NOMO-1 treated with dmso at 0.1 percent for 144 hours (cell line): ENCODE measurements around the gene ARHGEF39.
"Not testable (repeated sequence)": the region's sequence is repeated elsewhere in the genome, so short reads cannot be mapped to it uniquely, and the experiment has no call there.

Experiments used
- DNase-seq: peaks from one replicate; lab custom pipeline; 2025; ENCODE audit not compliant: unreplicated experiment; lab: John Stamatoyannopoulos, UW

ARHGEF39 gene

GRCh38 chr9:35628389-35628991 lies 36.5 kb downstream of the ARHGEF39 start:
- no peak for DNase-seq

- DNase-seq: no peak
These were observed 37.4 kb downstream of the ARHGEF39 start for GRCh38 chr9:35627575-35627974.

- no peak for DNase-seq
These were observed 45.2 kb downstream of the ARHGEF39 start for GRCh38 chr9:35619800-35620158.

- DNase-seq: no peak
These were observed 45.9 kb downstream of the ARHGEF39 start for GRCh38 chr9:35618854-35619799.

GRCh38 chr9:35618325-35618727 lies 46.7 kb downstream of the ARHGEF39 start, which contains the start of gene CD72:
TSS of gene CD72 (minus strand) at chr9:35618413. CDS start at chr9:35618303, 110 bp downstream.
- DNase-seq: no peak

DNA sequence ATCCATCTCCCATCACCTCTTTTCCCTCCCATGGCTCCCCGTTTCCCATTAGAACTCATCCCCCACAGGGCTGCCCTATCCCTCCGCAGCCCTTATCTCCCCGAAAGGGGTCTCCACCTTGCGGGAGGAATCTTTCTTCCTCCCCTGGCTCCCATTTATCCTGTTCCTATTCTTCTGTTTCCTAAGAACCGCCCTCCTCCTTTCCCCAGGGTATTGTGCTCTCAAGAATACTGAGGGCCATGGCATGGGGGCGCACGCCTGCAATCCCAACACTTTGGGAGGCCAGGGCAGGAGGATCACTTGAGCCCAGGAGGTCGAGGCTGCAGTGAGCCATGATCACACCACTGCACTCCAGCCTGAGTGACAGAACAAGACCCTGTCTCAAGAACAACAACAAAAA lies 47.4 kb downstream of the ARHGEF39 start:
- DNase-seq: no peak

DNA sequence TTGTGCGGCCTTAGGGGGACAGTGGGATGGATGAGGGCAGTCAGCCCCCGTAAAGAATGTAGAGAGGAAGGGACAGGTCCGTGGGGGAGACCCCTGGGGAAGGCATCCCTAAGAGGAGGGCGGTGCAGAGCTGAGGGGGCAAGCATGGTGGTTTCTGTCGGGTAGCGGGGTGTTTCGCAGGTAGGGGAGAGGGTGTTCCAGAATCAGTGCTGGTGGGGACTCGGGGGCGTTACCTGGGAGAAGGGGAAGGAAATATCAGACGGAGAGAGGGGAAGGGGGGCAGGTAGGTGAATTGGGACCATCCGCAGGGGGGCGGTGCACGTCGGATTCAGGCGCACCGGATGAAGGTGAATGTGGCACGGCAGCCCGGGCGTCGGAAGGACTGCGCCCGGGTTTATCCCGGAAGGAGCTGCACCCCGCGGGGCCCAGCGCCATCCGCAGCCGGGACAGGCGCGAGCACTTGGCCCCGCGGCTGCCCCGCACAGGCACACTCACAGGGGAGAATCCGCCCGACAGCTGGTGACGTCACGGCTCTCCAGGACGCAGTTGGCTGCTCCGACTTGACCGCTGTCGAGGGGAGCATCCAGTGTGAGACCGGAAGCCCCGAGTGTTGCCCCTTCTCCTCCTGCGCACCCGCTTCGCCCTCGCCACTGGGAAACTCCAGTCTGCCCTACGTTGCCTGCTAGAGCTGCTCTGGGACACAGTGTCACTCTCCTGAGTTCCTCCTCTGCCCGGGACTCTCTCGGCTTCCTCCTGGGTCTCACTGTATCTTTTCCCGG lies 48.1 kb downstream of the ARHGEF39 start:
- DNase-seq: peak; percentile 48

DNA sequence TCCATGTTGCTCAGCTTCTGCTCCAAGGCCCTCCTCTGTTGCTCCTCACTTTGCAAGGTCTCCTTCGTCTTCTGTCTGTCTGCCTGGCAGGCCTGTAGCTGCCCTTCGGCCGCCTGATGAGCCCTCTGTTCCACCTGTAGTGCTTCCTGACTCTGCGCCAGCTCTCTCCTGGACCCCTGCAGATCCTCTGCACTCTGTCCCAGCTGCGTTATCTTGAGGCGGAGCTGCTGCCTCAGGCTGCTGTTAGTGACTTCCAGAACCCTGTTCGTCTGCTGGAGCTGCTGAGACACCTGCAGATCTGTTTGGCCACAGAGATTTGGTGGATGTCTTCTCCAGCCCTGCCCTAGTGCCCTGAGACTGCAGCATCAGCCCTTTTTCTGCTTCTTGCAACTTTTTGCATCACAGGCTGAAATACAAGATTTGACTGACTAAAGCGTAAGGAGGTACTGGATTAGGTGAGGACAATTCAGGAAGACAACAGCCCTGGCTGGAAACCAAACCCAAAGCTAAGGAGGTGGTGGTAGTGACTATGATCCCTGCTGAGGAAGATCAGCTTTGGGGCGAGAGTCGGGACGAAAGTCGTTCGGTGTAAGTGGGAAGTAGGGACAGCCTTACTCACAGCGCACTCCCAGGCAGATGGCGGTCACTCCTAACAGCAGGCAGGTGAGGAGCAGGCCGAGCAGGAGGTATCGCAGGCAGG lies 48.9 kb downstream of the ARHGEF39 start:
- no peak for DNase-seq

GRCh38 chr9:35612843-35613242 lies 52.2 kb downstream of the ARHGEF39 start:
- DNase-seq: no peak

DNA sequence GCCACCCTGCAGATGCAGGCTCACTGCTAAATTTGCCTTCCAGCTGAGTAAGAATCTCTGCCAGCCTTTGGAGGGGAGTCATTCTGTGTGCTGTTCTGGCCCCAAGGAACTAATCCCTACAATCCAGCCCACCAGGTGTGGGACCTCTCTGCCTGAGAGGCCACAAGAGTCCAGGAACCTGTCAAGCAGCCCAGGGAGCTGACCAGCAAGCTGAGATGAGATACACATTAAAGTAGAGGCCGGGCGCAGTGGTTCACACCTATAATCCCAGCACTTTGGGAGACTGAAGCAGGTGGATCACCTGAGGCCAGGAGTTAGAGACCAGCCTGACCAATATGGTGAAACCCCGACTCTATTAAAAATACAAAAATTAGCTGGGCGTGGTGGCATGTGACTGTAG lies 52.9 kb downstream of the ARHGEF39 start:
- not testable (repeated sequence) for DNase-seq

DNA sequence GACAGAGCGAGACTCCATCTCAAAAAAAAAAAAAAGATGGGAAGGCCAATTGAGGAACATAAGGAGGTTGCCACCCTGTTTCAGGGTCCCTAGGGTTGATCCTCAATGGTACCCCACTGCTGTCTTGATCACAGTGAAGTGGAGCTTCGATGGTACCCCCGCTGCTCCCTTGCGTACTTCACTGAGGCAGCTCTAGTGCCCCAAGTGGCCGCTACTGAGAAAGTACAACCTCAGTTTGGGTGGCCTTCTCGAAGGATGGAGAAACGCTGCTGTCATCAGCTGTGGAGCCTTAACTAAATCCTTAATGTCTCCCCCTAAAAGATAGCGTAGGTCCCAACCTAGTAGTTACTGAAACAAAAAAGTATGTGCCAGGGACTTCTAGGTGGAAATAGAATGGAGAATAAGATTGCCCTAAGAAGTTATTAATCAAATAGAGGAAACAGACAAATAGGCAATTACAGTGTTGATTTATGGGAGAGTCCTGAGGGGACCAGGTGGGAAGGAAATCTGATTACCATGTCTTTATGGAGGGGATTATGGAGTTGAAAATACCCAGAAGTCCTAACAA lies 53.7 kb downstream of the ARHGEF39 start:
- peak; percentile 19 for DNase-seq

- DNase-seq: no peak
These were observed 55.2 kb downstream of the ARHGEF39 start for GRCh38 chr9:35609820-35610163.
